HG02642 (cell line): ENCODE data around the gene RELL1.

Source experiments
- ATAC-seq: cut with Tn5 transposase; IDR thresholded peaks from one replicate; pipeline ENCODE4 v1.9.1; 2021; ENCODE audit warnings: mild to moderate bottlenecking; ENCODE audit not compliant: unreplicated experiment, poor library complexity

RELL1 gene

GRCh38 chr4:37641886-37642849 lies 44.0 kb downstream of the RELL1 start:
- no peak for ATAC-seq

GRCh38 chr4:37641352-37641751 lies 44.8 kb downstream of the RELL1 start:
- no peak for ATAC-seq

GRCh38 chr4:37639551-37640285 lies 46.5 kb downstream of the RELL1 start:
- no peak for ATAC-seq

- ATAC-seq, result no peak
These were observed 51.0 kb downstream of the RELL1 start for GRCh38 chr4:37635155-37635554.

- no peak for ATAC-seq
These were observed 52.0 kb downstream of the RELL1 start for GRCh38 chr4:37634180-37634579.

GRCh38 chr4:37632836-37633235 lies 53.3 kb downstream of the RELL1 start:
- no peak for ATAC-seq

DNA sequence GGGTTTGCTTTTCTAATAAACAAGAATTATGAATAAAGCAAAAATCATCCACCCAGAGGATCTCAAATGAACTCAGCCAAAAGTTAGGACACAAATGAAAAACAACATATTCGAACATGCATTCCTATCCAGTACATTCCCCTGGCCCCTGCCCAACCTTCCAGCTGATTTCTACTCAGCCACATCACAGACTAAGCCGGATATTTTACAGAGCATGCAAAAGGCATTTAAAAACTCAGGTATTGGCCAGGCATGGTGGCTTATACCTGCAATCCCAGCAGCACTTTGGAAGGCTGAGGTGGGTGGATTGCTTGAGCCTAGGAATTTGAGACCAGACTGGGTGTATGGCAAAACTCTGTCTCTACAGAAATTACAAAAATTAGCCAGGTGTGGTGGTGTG lies 54.6 kb downstream of the RELL1 start:
- ATAC-seq, result no peak

- ATAC-seq, result no peak
These were observed 56.5 kb downstream of the RELL1 start for GRCh38 chr4:37629713-37630112.

- ATAC-seq, result no peak
These were observed 57.1 kb downstream of the RELL1 start for GRCh38 chr4:37628977-37629609.

- ATAC-seq, result no peak
These were observed 58.9 kb downstream of the RELL1 start for GRCh38 chr4:37627263-37627662.

- ATAC-seq, result no peak
These were observed 60.7 kb downstream of the RELL1 start for GRCh38 chr4:37625499-37625898.

- ATAC-seq, result no peak
These were observed 62.2 kb downstream of the RELL1 start for GRCh38 chr4:37623940-37624339.

- no peak for ATAC-seq
These were observed 63.1 kb downstream of the RELL1 start for GRCh38 chr4:37623125-37623524.

DNA sequence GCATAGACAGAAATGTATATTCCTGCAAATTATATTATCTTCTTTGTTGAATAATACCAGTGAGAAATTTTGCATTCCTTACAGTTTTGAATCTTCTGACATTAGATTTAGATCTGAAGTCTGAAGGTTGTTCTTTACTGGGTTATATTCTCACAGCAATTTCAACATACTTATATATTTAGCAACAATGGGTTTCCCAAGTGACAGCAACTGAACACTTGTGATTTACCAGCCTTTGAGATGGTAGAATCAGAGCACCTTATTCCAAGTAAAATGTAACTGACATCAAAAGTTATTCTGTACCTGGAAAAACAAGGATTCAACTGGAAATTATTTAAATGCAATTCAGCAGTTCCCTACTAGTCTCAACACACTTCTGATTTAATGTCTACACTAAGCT lies 66.0 kb downstream of the RELL1 start:
- no peak for ATAC-seq

DNA sequence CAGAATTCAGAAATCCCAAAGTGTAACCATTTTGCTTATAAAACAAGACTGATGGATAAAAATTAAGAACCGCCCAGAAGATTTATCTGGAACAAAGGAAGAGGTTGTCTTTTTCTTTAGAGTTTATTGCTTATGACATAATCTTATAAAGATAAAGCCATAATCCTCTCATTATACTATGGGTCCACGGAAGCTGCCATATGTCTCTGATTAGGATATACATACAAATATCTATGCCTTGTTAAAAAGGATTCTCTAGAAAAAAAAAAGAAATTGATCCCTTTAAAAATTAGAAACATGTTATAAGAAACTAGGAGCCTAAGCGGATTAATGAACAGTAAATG lies 70.5 kb downstream of the RELL1 start:
- ATAC-seq, result no peak

DNA sequence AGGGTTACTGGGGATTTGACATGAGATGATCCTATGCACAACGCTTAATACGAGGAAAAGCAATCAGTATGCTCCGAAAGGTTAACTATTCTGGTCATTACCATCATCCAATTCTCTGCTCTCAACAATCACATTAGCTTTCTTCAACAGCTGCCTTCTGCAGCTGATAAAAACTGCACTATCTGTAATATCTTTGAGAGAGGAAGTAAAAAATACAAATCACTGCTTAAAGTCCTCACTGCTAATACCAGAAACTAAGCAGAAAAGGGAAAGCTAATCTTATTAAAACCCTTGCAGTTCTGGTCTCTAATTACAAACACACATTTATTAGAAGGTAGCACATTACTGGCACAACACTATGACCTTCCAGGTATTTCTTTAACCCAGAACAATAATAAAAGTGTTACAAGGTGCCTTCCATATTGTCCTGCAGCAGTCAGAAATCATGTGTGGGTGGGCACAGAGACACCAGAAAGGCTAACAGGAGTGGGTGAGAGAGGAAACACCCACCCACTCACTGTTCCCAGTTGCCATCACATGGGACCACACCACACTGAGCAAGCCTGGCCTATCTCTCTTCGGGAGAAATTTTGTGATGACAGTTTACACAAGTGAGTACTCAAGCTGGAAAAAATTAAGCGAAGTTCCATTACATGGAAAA lies 71.0 kb downstream of the RELL1 start:
- no peak for ATAC-seq

DNA sequence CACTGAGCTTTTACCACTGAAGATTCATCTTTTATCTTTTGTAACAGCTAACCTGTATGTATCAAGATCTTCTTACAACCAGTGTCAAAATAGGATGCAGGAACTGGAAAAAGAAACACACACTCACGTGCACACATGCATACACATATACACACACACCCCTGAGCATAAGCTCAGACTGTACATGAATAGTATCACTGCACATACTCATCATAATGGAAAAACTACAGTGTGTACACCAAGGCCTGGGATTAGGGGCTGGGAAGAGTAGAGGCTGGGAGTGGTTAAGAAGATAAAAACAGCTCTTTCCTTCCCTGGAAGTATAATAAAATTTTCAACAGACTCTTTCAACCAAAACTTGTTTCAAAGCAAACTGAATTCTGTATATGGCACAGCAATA lies 73.4 kb downstream of the RELL1 start:
- no peak for ATAC-seq

DNA sequence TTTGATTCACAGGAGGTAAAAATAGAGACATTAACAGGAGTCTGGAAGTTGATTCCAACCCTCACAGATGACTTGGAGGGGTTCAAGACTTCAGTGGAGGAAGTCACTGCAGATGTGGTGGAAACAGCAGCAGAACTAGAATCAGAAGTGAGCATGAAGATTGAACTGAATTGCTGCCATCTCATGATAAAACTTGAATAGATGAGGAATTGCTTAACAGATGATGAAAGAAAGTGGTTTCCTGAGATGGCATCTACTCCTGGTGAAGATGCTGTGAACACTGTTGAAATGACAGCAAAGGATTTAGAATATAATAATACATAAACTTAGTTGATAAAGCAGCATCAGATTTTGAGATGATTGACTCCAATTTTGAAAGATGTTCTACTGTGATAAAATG lies 76.5 kb downstream of the RELL1 start:
- no peak for ATAC-seq

DNA sequence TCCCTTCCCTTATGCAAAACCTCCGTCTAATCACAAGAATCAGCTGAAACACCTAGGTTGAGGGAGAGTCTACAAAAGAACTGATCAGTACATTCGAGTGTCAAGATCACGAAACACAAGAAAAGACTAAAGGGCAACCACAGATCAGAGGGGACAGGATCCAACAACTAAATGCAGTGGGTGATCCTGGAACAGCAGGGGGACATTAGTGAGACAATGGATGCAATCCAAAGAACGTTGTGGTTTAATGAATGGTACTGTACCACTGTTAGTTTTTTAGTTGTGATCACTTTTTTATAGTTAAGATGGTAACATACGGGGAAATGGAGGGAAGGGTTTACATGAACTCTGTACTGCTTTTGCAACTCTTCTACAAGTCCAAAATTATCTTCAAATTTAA lies 79.2 kb downstream of the RELL1 start:
- no peak for ATAC-seq

- ATAC-seq, result no peak
These were observed 80.2 kb downstream of the RELL1 start for GRCh38 chr4:37605843-37606565.
